NCI-H69 (cell line): ENCODE measurements around the gene ADAP1.
A peak's percentile ranks its signal among the peaks of the same experiment; 100 is the strongest.
"Not testable (repeated sequence)": the region's sequence is repeated elsewhere in the genome, so short reads cannot be mapped to it uniquely, and the experiment has no call there.

Experiments used
- DNase-seq: peaks from one replicate; lab custom pipeline; 2025; lab: John Stamatoyannopoulos, UW

Gene ADAP1

GRCh38 chr7:959271-959670, 4.8 kb upstream of the ADAP1 start:
- DNase-seq, result peak; percentile 72

GRCh38 chr7:958221-959200, 4.0 kb upstream of the ADAP1 start:
- no peak for DNase-seq

GRCh38 chr7:957418-958220, 3.1 kb upstream of the ADAP1 start:
- no peak for DNase-seq

- DNase-seq, result no peak
These were observed 1.6 kb upstream of the ADAP1 start for GRCh38 chr7:956031-956430.

GRCh38 chr7:953547-954327, 743 bp downstream of the ADAP1 start:
- peak; percentile 41 for DNase-seq

GRCh38 chr7:952548-953441, 1.7 kb downstream of the ADAP1 start:
- no peak for DNase-seq

- DNase-seq, result no peak
These were observed 2.5 kb downstream of the ADAP1 start for GRCh38 chr7:951881-952547.

- DNase-seq, result no peak
These were observed 5.2 kb downstream of the ADAP1 start for GRCh38 chr7:949021-949934.

GRCh38 chr7:947391-948210, 6.9 kb downstream of the ADAP1 start:
- DNase-seq, result no peak

- no peak for DNase-seq
These were observed 8.1 kb downstream of the ADAP1 start for GRCh38 chr7:946256-946996.

- no peak for DNase-seq
These were observed 8.8 kb downstream of the ADAP1 start for GRCh38 chr7:945556-946255.

- no peak for DNase-seq
These were observed 9.3 kb downstream of the ADAP1 start for GRCh38 chr7:945147-945555.

- no peak for DNase-seq
These were observed 9.7 kb downstream of the ADAP1 start for GRCh38 chr7:944744-945143.

GRCh38 chr7:943793-944192, 10.7 kb downstream of the ADAP1 start:
- not testable (repeated sequence) for DNase-seq

GRCh38 chr7:940599-941408, 13.7 kb downstream of the ADAP1 start:
- no peak for DNase-seq

GRCh38 chr7:939843-940242, 14.6 kb downstream of the ADAP1 start:
- no peak for DNase-seq
